HG02798 (cell line): Measurements from ENCODE around the gene SECTM1.

ENCODE experiments used
- ATAC-seq: cut with Tn5 transposase; IDR thresholded peaks from one replicate; pipeline ENCODE4 v1.9.1; 2021; ENCODE audit warnings: mild to moderate bottlenecking; ENCODE audit not compliant: unreplicated experiment, poor library complexity

Gene SECTM1

DNA sequence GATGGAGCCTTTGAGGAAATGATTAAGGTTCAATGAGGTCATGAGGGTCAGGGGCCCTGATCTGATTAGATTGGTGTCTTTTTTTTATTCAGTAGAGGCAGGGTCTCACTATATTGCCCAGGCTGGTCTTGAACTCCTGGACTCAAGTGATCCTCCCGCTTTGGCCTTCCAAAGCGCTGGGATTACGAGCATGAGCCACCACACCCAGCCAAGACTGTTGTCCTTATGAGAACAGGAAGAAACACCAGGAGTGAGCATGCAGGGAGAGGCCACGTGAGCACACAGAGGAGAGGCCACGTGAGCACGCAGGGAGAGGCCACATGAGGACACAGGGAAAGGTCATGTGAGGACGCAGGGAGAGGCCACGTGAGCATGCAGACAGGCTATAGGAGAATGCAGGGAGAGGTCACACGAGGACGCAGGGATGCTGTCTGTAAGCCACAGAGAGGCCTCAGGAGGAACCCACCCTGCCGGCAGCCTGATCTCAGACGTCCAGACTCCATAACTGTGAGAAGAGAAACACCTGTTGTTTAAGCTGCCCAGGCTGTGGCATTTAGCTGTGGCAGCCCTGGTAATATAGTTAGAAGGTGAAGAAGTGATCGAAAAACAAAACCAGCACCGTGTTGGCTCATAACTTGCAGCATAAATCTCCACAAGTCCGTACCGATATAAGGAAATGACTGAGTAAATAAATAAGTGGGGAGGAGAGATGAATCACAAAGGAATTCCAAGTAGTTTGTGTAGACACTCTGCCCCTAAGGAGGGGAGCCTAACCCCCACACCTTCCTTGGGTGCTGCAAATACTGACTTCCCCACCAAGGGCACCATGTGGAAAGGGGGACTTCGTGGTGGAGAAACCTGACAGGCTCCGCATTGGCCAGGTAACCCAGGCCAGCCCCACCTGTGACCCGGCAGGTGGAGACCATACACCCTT, 45.4 kb downstream of the SECTM1 start:
- no peak for ATAC-seq

DNA sequence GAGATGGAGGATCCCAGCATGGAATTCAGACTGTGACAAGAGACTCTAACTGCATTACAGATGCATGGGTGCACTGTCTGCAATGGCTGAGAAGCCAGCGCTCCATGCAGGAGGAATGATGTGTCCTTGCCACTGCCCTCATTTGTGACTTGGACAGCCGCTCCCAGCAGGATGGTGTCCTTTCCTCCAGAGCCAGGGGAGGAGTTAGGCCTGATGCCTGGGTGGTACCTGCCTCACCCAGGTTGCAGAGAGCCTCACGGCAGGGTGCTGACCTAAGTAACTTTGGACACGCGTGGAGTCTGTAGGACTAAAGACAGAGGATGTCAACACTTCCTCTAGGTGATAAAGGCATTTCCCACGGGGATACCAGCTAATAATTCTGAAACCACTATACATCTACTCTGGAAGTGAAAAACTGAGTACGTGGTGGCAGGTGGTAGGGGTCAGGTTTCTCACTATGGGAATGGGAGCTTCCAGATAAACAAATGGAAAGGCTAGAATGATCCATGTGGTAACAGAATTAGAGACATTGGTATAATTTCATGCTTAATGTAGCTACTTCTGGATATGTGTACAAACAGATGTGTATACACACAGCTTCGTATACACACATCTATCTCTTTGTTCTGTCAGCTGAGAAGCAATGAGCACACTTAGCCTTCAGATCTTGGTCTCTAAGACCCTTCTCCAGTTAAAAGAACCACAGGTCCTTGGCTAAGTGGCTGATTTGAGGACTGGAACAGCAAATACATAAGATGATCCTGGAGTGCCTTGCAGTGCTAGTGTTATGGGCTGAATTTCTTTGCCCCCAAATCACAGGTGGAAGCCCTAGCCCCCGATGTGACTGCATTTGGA, 46.3 kb downstream of the SECTM1 start:
- ATAC-seq: no peak

DNA sequence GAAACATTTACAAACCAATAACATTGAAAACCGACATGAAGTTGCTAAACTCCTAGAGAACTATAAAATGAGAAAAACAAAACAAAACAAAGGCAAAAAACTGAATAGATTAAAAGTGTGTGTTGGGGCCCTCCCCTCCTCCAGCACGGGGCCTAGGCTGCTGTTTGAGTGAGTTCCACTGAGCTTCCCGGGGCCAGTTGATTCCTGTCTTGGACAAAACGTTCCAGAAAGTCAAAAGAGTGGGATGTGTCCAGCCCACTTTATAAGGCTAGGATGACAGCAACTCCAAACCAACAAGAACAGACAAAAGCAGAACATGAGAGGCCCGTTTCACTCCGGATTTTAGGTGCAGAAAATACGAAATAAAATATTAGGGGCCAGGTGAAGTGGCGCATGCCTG, 48.4 kb downstream of the SECTM1 start:
- ATAC-seq: no peak

DNA sequence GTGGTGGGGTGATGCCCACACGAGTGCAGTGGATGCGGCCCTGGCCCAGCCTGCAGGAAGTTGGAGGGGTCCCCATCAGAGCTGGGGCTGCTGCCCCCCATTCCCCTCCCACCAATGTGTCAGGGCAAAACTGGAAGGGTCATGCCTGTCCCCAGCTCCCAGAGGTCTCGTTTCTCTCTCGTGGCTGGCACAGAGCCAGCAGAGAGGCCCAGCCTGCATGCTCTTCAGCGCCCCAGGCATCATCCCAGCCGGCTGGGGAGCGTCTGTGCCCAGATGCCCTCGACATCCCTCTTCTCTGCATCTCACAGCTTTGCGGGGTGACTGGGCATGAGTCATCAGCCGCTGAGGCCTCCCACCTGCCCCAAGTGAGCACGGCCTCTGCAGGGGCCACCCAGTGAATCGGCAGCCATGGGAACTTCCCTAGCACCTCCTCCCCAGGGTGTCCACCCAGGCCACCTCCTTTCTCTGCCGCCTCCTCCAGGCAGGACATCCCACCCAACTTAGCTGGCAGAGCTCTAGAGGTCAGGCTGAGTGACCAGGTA, 50.3 kb downstream of the SECTM1 start:
- ATAC-seq: no peak

DNA sequence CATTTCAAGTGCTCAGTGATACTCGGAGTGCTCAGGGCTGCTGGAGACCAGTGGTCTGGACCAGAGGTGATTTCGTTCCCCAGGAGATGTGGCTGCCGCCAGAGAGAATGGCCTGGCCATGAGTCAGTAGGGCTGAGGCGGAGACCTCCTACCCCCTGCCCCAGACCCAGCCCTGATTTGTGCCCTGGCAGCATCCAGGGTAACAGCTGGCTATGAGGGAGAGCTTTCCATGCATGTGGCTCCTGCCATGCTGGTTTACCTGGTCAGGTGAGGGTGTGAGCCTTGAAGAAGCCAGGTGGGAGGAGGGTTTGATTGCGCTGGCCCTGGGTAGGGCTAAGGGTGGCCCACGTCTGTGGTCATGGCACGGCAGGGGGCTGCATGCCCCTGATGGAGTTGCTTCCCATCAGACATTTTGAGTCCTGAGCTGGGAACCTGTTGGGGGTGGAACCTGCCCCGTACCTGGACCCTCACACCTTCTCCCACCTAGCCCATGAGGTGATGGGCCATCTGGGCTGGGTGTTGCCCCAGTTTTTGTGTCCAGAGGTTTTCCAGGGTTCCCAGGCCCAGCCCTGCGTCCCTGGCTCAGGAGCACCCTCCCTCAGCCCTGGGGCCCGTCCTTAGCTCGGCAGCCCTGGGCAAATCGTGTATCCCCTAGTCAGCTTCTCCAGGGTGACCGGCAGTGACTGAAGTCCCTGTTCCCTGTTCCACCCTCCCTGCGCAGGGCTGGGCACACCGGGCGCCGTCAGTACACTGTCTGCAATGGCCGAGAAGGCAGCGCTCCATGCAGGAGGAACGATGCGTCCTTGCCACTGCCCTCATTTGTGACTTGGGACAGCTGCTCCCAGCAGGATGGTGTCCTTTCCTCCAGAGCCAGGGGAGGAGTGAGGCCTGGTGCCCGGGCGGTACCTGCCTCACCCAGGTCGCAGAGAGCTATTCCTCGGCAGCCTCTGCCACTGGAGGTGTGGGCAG, 51.0 kb downstream of the SECTM1 start:
- ATAC-seq: no peak

DNA sequence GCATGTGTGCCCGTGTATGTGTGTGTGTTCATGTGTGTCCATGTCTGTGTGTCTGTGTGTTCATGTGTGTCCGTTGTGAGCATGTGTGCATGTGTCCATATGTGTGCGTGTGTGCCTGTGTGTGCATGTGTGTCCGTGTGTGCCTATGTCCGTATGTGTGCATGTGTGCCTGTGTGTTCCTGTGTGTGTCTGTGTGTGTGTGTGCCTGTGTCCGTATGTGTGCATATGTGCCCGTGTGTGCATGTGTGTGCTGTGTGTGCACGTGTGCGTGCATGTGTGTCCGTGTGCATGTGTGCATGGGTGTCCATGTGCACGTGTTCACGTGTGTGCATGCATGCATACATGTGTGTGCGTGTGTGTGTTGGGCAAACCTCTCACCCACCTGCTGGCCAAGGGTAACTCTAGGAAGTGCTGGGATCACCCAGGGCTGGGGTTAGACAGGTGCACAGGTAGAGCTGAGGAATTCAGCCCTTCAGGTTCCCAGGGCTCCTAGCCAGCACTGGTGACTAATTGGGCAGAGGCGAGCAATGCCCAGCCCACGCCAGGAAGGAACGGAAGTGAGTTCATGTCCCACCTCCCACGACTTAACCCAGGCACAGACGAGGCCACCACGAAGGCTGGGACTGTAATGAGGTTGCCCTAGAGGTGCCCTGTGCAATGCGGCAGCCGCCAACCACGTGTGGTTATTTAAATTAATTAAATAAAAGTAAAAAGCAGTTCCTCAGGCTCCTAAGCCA, 51.9 kb downstream of the SECTM1 start:
- no peak for ATAC-seq

DNA sequence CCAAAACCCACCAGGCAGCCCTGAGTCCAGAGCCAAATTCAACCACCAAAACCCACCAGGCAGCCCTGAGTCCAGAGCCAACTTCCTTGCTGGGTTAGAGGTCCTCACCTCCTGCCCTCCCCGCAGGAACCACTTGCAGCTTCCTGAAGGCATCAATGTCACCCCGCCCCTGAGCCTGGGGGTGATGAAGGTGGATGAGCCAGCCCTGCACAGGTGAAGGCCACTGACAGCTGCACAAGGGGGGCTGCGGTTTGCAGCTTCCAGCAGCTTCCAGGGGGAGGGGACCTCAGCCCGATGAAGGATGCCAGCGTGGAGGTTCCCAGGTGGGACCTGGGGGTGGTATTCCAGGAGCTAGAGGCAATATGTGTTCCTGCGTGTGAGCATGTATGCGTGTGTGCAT, 52.5 kb downstream of the SECTM1 start:
- no peak for ATAC-seq

DNA sequence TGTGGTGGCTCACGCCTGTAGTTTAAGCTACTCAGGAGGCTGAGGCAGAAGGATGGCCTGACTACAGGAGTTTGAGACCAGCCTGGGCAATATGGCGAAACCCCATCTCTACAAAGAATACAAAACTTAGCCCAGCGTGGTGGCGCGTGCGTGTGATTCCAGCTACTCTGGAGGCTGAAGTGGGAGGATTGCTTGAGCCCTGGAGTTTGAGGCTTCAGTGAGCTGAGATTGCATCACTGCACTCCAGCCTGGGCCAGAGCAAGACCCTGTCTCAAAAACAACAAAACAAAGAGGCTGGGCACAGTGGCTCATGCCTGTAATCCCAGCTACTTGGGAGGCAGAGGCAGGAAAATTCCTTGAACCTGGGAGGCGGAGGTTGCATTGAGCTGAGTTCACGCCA, 53.0 kb downstream of the SECTM1 start:
- ATAC-seq: no peak

DNA sequence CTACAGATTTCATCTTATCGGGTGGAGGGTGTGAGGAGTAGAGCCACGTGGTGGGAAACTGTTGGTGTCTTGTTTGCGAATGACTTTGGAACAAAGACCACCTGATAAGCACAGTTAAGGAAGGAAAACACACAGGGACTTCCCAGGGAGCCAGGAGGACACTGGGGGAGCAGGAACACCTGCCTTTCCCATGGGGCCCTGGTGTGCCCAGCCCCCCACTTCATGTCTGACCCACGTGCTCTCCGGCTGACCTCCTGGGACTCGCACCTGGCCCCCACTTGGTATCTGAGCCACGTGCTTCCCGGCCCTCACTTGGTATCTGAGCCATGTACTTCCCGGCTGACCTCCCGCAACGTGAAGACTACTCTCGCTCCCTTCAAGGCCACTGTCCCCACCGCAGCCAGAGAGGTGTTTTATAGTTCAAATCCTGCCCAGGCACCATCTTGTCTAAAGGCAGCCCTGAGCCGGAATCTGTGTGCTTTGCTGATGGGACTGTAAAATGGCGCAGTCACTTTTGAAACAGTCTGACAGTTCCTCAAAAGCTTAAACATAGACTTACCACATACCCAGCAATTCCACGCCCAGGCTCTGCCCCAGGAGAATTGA, 54.7 kb downstream of the SECTM1 start:
- ATAC-seq: no peak

DNA sequence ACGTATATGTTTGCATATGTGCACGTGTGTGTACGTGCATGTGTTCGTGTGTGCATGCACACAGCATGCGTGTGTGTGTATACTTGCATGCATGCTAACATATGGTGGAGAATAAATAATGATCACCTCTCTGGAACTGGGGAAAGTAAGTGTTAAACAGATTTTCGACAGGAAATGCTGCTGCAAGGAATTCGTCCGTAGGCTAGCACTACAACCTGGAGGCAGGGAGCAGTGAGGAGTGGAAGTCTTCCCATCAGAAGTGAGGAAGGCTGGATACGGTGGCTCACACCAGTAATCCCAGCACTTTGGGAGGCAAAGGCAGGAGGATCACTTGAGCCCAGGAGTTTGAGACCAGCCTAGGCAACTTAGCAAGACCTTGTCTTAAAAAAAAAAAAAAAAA, 55.3 kb downstream of the SECTM1 start:
- ATAC-seq: no peak

DNA sequence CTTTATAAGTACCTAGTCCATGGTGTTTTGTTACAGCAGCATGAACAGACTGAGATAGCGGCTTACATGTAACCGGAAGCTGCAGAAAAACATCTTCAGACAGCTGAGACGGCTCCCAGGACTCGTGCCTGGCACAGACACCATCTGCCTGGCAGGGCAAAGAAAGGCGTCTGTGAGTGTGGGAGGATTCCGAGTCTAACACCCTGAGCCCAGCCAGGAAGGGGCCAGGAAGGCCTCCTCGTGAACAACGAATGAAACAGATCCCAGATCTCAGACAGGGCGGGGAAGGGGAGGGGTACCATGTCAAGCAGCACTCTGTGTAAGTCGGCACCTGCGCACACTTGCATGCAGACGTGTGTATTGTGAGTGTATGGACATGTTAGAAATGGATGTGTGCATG, 55.7 kb downstream of the SECTM1 start:
- no peak for ATAC-seq

DNA sequence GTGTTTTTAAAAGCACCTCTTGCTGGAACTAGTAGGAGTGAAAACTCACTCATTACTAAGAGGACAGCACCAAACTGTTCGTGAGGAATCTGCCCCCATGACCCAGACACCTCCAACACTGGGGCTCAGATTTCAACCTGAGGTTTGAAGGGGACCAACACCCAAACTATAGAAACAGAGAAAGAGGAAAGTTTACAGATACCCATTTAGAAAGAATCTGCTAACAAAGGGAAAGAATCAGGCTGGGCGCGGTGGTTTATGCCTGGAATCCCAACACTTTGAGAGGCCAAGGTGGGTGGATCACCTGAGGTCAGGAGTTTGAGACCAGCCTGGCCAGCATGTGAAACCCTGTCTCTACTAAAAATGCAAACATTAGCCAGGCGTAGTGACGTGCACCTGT, 56.6 kb downstream of the SECTM1 start:
- ATAC-seq: no peak

DNA sequence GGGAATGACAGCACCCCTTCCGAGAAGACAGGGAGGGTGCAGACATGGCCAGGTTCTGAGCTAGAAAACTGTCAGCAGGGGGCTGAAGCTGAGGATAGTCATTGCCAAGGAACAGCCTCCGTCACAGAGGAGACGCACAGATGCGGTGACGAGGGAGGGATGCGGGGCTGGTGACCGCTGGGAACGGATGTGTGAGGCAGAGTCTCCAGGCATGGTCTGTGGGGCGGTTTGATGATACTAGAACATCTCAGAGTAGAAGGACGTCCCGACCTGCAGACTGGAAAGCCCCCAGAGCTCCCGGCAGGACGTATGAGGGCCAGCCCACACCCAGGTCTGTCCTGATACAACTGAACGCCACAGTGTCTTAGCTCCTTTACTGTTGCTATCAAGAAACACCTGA, 58.2 kb downstream of the SECTM1 start:
- ATAC-seq: no peak

DNA sequence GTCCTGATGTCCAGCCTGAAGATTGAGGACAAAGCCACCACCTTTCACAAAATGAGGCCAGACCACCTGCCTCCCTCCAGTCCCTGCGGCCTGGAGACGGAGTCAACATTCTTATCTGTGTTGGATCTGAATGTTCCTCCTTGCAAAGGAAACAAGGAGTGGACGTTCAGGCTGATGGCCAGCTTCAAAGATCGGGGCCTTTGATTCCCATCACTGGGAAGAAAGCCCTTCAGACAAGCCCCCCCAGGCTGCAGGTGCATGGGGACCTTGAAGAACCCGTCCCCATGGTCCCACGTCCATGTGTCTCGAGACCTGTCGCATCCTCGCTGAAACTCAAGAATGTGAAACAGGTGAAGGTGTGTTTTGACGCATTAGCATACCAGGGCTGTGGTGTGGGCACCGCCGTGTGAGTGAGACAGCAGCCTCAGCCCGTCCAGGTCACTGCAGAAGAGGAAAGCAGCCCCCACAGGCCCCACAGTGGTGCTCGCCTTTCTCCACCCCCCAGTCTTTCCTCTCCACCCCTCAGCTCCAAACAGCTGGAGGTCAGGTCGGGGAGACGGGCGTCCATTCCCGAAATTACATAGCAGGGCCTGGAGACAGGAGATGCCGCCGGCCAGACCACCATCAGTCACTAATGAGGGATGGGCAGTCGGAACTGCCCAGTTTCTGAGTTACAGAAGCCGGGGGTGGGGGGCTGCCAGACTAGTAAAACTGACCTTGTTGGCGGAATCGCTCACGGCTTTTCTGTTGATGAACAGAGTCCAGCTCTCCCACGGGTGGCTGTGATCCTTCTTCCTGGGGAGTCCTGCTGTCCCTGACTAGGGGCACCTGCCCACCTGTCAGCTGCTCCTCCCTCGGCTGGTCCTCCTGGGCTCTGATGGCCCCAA, 59.2 kb downstream of the SECTM1 start:
- no peak for ATAC-seq

DNA sequence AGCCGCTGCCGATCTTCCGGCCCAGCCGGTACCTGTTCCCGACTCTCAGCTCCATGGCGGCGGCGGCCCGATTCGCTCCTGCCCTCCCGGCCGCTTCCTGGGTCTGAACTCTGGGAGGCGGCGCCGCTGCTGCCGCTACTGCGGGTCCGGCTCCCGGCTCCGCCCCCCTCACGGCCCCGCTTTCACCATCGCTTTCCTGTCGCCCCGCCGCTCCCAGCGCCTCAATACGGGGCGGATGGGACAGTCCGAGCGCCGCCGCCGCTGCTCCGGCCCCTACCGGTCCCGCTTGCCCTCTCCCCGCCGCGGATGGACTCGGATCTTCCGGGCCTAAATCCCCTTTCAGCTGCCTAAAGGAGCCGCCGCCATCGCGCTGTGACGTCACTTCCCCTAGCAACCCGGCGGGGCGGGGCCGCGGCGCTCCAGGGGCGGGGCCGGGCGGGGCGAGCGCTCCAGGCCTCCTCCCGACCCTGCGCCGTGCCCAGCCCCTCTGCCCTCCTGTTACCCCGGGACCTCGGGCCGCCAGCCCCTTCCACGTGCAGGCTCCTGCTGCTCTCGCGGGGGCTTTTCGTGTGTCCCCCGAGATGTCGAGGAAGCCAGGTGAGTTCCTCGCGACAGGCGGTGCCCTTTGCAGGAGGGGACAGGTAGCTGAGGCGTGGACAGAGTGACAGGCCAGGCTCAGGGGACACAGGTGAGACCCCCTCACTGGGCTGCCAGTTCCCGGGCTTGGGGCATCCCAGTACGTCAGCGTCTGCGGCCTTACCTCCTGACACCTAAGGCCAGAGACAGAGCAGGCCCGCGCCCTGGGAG, 60.0 kb downstream of the SECTM1 start, which contains the start of gene CSNK1D:
Gene CSNK1D, minus strand, starts transcription at position 374 of the 807 bp plus-strand sequence. Its CDS starts 319 bp downstream, at position 55.
- ATAC-seq: peak; percentile 80

DNA sequence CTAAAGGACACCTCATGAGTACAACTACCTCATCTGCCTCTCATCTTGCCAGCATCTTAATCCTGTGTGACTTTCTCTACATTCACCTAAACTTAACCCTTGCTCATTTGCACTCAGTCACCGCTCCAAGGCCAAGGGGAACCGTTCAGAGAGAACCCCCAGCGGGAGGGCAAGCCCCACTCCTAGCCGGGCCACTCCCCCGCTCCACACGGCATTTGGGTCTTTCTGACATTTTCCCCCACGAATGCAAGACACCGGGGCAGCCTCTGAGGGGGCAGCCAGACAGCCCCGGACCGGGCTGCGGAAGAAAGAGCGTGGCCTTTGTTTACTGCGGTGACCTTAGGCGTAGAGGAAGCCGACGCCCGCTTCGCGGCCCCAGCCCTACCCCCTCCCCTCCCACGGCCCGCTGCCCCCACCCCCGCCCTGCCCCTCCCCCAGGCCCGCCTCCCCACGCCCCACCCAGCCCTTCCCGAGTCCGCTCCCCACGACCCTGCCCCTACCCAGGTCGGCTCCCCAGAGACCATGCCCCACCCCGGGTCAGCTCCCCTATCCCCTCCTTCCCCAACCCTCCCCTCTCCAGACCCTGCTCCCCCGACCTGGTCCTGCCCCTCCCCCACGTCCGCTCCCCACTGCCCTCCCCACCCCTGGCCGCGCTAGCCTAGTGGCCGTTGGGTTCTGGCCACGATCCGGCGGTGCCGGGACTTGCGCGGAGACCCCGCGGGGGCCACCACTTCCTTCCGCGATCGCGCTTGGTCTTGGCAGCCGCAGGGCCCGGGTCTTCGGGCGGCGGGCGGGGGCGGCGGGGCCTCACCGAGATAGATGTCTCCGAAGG, 60.9 kb downstream of the SECTM1 start:
- ATAC-seq: peak; percentile 5
